ENCODE results near the gene DHRS2. TPM values are rescaled to one million over a fixed set of nuclear protein-coding genes. Genes with fewer than 3 reads are reported as not detected.
A peak's percentile ranks its signal among the peaks of the same experiment; 100 is the strongest.

The DHRS2 gene
- total and polyA plus RNA-seq, 2 of the 4 experiments (the other 2 are of a cell fraction) = 0.12 to 0.18 TPM

DNA sequence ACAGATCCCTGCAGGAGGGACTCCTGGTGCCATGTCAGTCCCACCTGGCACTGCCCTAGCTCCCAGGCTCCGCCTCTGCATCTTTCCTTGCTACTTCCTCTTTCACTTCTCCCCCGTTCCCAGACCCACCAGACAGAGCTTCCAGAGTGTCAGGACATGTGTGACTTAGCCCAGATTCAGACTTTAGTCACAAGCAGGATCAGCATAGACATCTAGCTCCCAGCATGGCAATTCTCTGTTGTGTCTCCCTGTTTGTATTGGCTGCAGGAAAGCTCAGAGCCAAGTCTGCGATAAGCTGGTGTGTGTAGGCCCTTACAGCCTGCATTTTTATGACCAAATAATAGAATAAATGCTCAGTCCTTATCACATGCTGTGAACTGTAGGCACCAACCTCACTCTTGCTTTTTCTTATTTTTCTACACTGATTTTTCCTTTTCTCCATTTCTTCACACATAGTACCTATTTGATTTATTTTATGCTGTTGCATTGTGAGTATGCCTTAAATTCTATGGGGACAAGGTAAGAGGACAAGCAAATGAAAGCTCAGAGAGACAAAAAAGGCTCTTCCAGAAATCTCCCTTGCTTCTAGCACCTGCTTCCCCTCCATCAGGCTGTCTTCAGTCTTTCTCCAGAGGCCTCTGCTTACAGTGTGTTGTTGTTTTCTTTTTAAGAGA lies 5.9 kb downstream of the DHRS2 start:
- TF ChIP-seq BHLHE40 (IDR thresholded peaks at IDR 0.05; ENCODE audit: low read depth, low read length) (no peak), CEBPB (IDR thresholded peaks at IDR 0.05; ENCODE audit: low read depth, low read length) (no peak), MXI1 (IDR thresholded peaks at IDR 0.05; ENCODE audit: borderline replicate concordance, low read depth, low read length) (no peak), RAD21 (IDR thresholded peaks at IDR 0.05; ENCODE audit: low read length) (no peak), SMC3 (IDR thresholded peaks at IDR 0.05; ENCODE audit: low read depth, low read length) (no peak), CHD1 (IDR thresholded peaks at IDR 0.05; ENCODE audit: low read depth, low read length) (no peak), POLR2A (IDR thresholded peaks at IDR 0.05; ENCODE audit: low read depth, low read length) (no peak), RCOR1 (IDR thresholded peaks at IDR 0.05; ENCODE audit: insufficient replicate concordance, low read length) (no peak), MAFK (IDR thresholded peaks at IDR 0.05; ENCODE audit: low read depth, low read length) (no peak), ELK1 (IDR thresholded peaks at IDR 0.05; ENCODE audit: borderline replicate concordance, low read depth, low read length) (no peak), MAZ (IDR thresholded peaks at IDR 0.05; ENCODE audit: borderline replicate concordance, low read depth, low read length) (no peak), FOS (IDR thresholded peaks at IDR 0.05; ENCODE audit: low read depth, low read length) (no peak), NFE2L2 (IDR thresholded peaks at IDR 0.05; ENCODE audit: low read depth, low read length) (no peak), RFX5 (IDR thresholded peaks at IDR 0.05; ENCODE audit: low read depth, low read length) (no peak)
- TF ChIP-seq, protein P1, sequence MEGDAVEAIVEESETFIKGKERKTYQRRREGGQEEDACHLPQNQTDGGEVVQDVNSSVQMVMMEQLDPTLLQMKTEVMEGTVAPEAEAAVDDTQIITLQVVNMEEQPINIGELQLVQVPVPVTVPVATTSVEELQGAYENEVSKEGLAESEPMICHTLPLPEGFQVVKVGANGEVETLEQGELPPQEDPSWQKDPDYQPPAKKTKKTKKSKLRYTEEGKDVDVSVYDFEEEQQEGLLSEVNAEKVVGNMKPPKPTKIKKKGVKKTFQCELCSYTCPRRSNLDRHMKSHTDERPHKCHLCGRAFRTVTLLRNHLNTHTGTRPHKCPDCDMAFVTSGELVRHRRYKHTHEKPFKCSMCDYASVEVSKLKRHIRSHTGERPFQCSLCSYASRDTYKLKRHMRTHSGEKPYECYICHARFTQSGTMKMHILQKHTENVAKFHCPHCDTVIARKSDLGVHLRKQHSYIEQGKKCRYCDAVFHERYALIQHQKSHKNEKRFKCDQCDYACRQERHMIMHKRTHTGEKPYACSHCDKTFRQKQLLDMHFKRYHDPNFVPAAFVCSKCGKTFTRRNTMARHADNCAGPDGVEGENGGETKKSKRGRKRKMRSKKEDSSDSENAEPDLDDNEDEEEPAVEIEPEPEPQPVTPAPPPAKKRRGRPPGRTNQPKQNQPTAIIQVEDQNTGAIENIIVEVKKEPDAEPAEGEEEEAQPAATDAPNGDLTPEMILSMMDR (conservative IDR thresholded peaks at IDR 0.05; ENCODE audit: low read depth, low read length) = no peak
- TF ChIP-seq, protein P2, sequence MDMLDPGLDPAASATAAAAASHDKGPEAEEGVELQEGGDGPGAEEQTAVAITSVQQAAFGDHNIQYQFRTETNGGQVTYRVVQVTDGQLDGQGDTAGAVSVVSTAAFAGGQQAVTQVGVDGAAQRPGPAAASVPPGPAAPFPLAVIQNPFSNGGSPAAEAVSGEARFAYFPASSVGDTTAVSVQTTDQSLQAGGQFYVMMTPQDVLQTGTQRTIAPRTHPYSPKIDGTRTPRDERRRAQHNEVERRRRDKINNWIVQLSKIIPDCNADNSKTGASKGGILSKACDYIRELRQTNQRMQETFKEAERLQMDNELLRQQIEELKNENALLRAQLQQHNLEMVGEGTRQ (IDR thresholded peaks at IDR 0.05; ENCODE audit: low read depth, low read length) = no peak
- Histone ChIP-seq H3K14ac (replicated peaks; ENCODE audit: low read depth, low read length) (no peak overlapping the region), H4K8ac (ENCODE audit: low read depth in 2 of 2, low read length in 2 of 2) (no peak overlapping the region), H4K91ac (ENCODE audit: insufficient read depth, low read depth, low read length) (no peak overlapping the region), H3K18ac (ENCODE audit: low read depth, low read length) (no peak overlapping the region), H4K5ac (ENCODE audit: low read depth, low read length) (no peak overlapping the region), H3K56ac (ENCODE audit: extremely low read depth, insufficient read depth, low read length) (no peak overlapping the region), H3K4ac (ENCODE audit: low read depth, low read length) (no peak overlapping the region), H3K9ac (ENCODE audit: low read depth, low read length) (no peak overlapping the region), H2AK5ac (ENCODE audit: low read depth, low read length) (no peak overlapping the region), H2BK20ac (ENCODE audit: low read depth, low read length) (no peak overlapping the region), H3K36me3 (ENCODE audit: control insufficient read depth, insufficient read depth, low read length) (no peaks in the 10 kb centered on the region), H3K4me3 (ENCODE audit: insufficient read depth, low read depth, low read length) (no peak overlapping the region), H4K20me1 (ENCODE audit: insufficient read depth, low read length) (no peaks in the 10 kb centered on the region), H2AFZ (replicated peaks; ENCODE audit: low read length, poor library complexity) (no peak overlapping the region), H3K23ac (ENCODE audit: low read depth, low read length) (no peak overlapping the region), H3K9me3 (ENCODE audit: control insufficient read depth, insufficient read depth, low read length) (no peaks in the 10 kb centered on the region), H3K27me3 (ENCODE audit: control insufficient read depth, insufficient read depth, low read length) (no peaks in the 10 kb centered on the region; the same call in 1 of the 2 replicates), H3K4me2 (ENCODE audit: low read depth, low read length) (0 out of 2 replicates have a peak overlapping the region, but pooled peaks have one; percentile 28), H2AK9ac (replicated peaks; ENCODE audit: low read depth, low read length, poor library complexity) (no peak overlapping the region), H3K4me1 (ENCODE audit: control insufficient read depth, insufficient read depth, low read length) (no peaks in the 10 kb centered on the region), H3K9me1 (ENCODE audit: insufficient read depth, low read length) (no peaks in the 10 kb centered on the region), H2BK120ac (ENCODE audit: low read depth, low read length) (no peak overlapping the region), H3K79me1 (ENCODE audit: low read depth in 1 of 2, low read length in 2 of 2) (no peaks in the 10 kb centered on the region), H2BK5ac (ENCODE audit: low read depth, low read length, poor library complexity, severe bottlenecking) (no peak overlapping the region), H3K27ac (ENCODE audit: insufficient read depth, low read length) (no peak overlapping the region), H2BK15ac (ENCODE audit: low read depth, low read length) (no peak overlapping the region)
- 0% methylated on average over 1 of the region's 3 CpGs; no CpG with 5 or more reads in 1 of the 2 experiments for WGBS, 2 experiments (ENCODE audit: extremely low coverage in 2 of 2, insufficient read length in 1 of 2)
- in situ Hi-C loops (cut with MboI; ENCODE audit: low sequenced_read_pairs) = no loop called here
- ChIA-PET POLR2A (ENCODE audit: unreplicated experiment) (no interaction called here), CTCF (interaction anchor here (0.8 kb wide), 1 partner anchor 10 kb away, joined by 4 read pairs; no protein-coding TSS in a partner anchor)
- no TSS peak for BruUV-seq (replicated peaks)
- ATAC-seq (ENCODE audit: low read depth) = no peak
- intact Hi-C loops (cut with micrococcal nuclease) = no loop called here
- DNase-seq = no peak
- dilution Hi-C loops (cut with HindIII; ENCODE audit: low sequenced_read_pairs, unreplicated experiment) = no loop called here
